SHP77 (cell line): ENCODE data around the gene OR4F17.
"Not testable (repeated sequence)": the region's sequence is repeated elsewhere in the genome, so short reads cannot be mapped to it uniquely, and the experiment has no call there.

ENCODE experiments used
- DNase-seq, 2 experiments: peaks; one replicate each; lab custom pipeline; 2025; lab: John Stamatoyannopoulos, UW

OR4F17 gene

GRCh38 chr19:106804-107203 lies at the start of gene OR4F17:
OR4F17 (plus strand) TSS chr19:107104; CDS start chr19:110679, 3,575 bp downstream.
- not testable (repeated sequence) for DNase-seq

GRCh38 chr19:70793-71192 lies 36.1 kb upstream of the OR4F17 start:
- not testable (repeated sequence) for DNase-seq

GRCh38 chr19:82864-83263 lies 24.0 kb upstream of the OR4F17 start:
- not testable (repeated sequence) for DNase-seq

- DNase-seq = not testable (repeated sequence)
These were observed 23.3 kb upstream of the OR4F17 start for GRCh38 chr19:83626-84025.

GRCh38 chr19:90678-91077 lies 16.2 kb upstream of the OR4F17 start:
- DNase-seq = not testable (repeated sequence)

- DNase-seq = not testable (repeated sequence)
These were observed 12.1 kb upstream of the OR4F17 start for GRCh38 chr19:94794-95193.

- not testable (repeated sequence) for DNase-seq
These were observed 9.3 kb upstream of the OR4F17 start for GRCh38 chr19:97647-98046.

GRCh38 chr19:120443-121140 lies 13.7 kb downstream of the OR4F17 start:
- DNase-seq = not testable (repeated sequence)
